IPS-20b (cell line): ENCODE measurements around the gene ITPK1.

Experiments used
- H3K27ac ChIP-seq: one replicate; pipeline ENCODE4 v1.5.1; 2013; ENCODE audit warnings: low read length
- H3K27me3 ChIP-seq: 2 replicates; pipeline ENCODE4 v1.6.1; 2013; ENCODE audit warnings: mild to moderate bottlenecking, low read length, inconsistent platforms; ENCODE audit not compliant: insufficient read depth
- H3K36me3 ChIP-seq: 2 replicates; pipeline ENCODE4 v1.6.1; 2013; ENCODE audit warnings: low read depth, mild to moderate bottlenecking, inconsistent platforms, low read length, moderate library complexity; ENCODE audit not compliant: insufficient read depth
- H3K4me1 ChIP-seq: 2 replicates; pipeline ENCODE4 v1.6.1; 2013; ENCODE audit warnings: mild to moderate bottlenecking, control low read depth, inconsistent platforms, low read length, moderate library complexity; ENCODE audit not compliant: insufficient read depth
- H3K4me3 ChIP-seq: 2 replicates; pipeline ENCODE4 v1.5.1; 2013; ENCODE audit warnings: mild to moderate bottlenecking, low read length, inconsistent platforms
- H3K9ac ChIP-seq: 2 replicates; pipeline ENCODE4 v1.6.1; 2013; ENCODE audit warnings: low read depth, mild to moderate bottlenecking, inconsistent platforms, low read length, moderate library complexity
- H3K9me3 ChIP-seq: 2 replicates; pipeline ENCODE4 v1.6.1; 2013; ENCODE audit warnings: mild to moderate bottlenecking, low read depth, low read length, inconsistent platforms; ENCODE audit not compliant: insufficient read depth

ITPK1 gene

DNA sequence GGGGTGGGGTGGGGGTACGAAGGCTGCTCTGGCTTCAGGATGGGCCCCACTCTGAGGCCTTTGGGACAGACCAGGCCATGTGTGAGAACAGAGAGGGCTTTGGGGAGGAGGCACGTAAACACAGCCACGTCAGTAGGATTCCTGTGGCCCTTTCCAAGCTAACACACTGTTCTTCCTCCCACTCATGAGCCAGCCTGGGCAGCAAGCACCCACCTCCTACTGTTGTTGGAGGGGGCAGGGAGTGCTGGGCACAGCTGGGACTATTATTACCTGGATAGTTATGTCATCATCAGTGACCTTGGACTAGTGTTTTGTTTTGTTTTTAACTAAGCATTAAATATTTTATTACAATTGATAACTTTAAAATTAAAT, 187.5 kb downstream of the ITPK1 start:
- Histone ChIP-seq H3K4me1 (peaks cover 6% of the 10 kb centered on the region; the same call in 1 of the 2 replicates), H3K27ac (no peak overlapping the region), H3K9ac (no peak overlapping the region), H3K36me3 (peaks cover 12% of the 10 kb centered on the region; the same call in 1 of the 2 replicates), H3K27me3 (peaks cover 33% of the 10 kb centered on the region), H3K4me3 (no peak overlapping the region), H3K9me3 (no peaks in the 10 kb centered on the region)

GRCh38 chr14:92927349-92928257, 188.1 kb downstream of the ITPK1 start:
- Histone ChIP-seq H3K4me3 (no peak overlapping the region), H3K36me3 (peaks cover 12% of the 10 kb centered on the region; the same call in 1 of the 2 replicates), H3K27me3 (peaks cover 35% of the 10 kb centered on the region), H3K9ac (no peak overlapping the region), H3K27ac (no peak overlapping the region), H3K9me3 (no peaks in the 10 kb centered on the region), H3K4me1 (peaks cover 6% of the 10 kb centered on the region; the same call in 1 of the 2 replicates)

GRCh38 chr14:92926931-92927330, 188.8 kb downstream of the ITPK1 start:
- Histone ChIP-seq H3K36me3 (peaks cover 12% of the 10 kb centered on the region; the same call in 1 of the 2 replicates), H3K4me3 (no peak overlapping the region), H3K9ac (no peak overlapping the region), H3K4me1 (peaks cover 6% of the 10 kb centered on the region; the same call in 1 of the 2 replicates), H3K27ac (no peak overlapping the region), H3K27me3 (peaks cover 42% of the 10 kb centered on the region), H3K9me3 (no peaks in the 10 kb centered on the region)

DNA sequence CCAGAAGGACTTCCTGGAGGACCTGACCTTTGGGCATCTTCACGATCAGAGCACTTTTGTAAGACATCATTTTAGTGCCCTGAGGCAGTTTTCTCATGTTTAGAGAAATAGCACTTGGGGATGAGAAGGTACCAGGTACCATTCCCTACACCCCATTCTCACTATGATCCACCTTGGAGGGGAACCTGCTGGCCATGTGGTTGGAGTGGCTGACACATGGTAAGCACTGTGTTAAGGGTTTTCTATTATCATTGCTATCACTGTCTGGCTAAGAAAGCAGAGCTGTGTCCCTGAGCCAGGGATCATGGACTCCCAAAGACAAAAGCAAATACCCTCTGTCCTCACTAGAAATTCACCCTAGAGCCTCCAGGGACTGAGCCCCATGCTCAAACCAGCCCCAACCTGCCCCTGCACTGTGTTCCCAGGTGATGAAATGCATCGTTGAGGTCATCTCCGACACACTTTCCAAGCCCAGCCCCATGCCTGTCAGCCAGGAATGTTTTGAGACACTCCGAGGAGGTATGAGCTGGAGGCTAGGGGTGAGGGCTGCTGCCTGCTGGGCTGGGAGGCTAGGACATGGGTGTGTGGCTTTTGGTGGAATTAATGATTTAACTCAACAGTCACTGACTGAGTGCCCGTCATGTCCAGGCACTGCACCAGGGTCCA, 189.4 kb downstream of the ITPK1 start:
- Histone ChIP-seq H3K4me3 (no peak overlapping the region), H3K9ac (no peak overlapping the region), H3K27ac (no peak overlapping the region), H3K27me3 (peaks cover 46% of the 10 kb centered on the region), H3K36me3 (peaks cover 12% of the 10 kb centered on the region; the same call in 1 of the 2 replicates), H3K9me3 (no peaks in the 10 kb centered on the region), H3K4me1 (peaks cover 6% of the 10 kb centered on the region; the same call in 1 of the 2 replicates)

DNA sequence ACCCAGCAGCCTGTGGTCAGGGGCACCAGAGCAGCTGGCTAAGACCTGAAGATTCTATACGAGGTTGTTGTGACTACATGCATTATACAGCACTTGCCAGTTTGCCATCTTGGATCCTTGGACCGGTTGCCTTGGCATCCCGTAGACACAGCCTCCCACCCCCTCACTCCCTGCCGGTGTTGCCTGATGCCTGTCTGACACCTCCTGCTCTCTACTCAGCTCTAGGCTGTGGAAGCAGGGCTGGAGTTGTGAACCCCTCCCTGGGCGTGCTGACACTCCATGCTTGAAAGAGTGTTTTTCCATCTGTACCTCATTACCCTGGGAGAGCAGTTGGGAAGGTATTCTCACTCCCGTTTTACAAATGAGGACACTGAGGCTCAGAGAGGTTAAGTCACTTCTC, 190.3 kb downstream of the ITPK1 start:
- no peak overlapping the region for H3K27ac ChIP-seq
- peaks cover 6% of the 10 kb centered on the region; the same call in 1 of the 2 replicates for H3K4me1 ChIP-seq
- H3K4me3 ChIP-seq = no peak overlapping the region
- H3K9me3 ChIP-seq = no peaks in the 10 kb centered on the region
- H3K27me3 ChIP-seq = peaks cover 55% of the 10 kb centered on the region
- peaks cover 5% of the 10 kb centered on the region; the same call in 1 of the 2 replicates for H3K36me3 ChIP-seq
- H3K9ac ChIP-seq = no peak overlapping the region

DNA sequence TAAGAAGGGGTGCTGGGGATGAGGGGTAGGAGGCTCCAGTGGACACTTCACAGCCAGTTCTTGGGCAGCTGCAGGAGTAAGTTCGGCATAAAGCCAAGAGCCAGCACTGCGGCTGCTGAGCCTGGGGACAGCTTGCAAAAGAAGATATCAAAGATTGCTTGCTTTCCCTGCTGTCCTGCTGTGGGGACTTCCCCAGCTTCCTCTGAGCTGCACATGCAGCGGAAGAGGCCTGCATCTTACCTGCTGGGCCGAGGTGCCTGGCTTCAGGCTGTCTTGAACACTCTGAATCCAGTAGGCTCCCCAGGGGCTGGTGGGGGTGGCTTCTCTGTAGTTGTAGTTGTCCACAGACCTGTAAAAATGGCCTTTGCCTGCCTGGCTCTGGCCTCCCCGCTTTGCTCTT, 191.5 kb downstream of the ITPK1 start:
- H3K27me3 ChIP-seq = peaks cover 66% of the 10 kb centered on the region
- H3K4me3 ChIP-seq = peak overlapping the region; percentile 74; the same call in 1 of the 2 replicates
- H3K4me1 ChIP-seq = peaks cover 6% of the 10 kb centered on the region; the same call in 1 of the 2 replicates
- no peaks in the 10 kb centered on the region for H3K9me3 ChIP-seq
- H3K27ac ChIP-seq = no peak overlapping the region
- peak overlapping the region; percentile 64; the same call in 1 of the 2 replicates for H3K9ac ChIP-seq
- H3K36me3 ChIP-seq = peaks cover 4% of the 10 kb centered on the region; the same call in 1 of the 2 replicates

DNA sequence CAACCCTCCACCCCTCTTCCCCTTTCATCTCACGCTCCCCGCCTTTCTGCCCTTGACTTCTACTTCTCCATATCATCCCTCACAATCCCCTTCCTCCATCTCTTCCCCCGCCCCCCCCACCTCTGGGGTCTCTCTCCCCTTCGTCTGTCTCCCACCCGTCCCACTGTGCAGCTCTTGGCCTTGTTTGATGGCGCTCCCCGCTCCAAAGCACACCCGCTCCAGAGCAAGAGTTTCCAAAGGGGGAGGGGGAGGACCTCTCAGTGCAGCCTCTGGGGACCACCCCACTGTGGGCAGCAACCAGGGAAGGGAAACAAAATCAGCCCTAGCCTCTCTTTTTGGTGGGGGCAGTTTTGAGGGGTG, 192.0 kb downstream of the ITPK1 start:
- Histone ChIP-seq H3K36me3 (peaks cover 4% of the 10 kb centered on the region; the same call in 1 of the 2 replicates), H3K9me3 (no peaks in the 10 kb centered on the region), H3K4me1 (peaks cover 6% of the 10 kb centered on the region; the same call in 1 of the 2 replicates), H3K27ac (no peak overlapping the region), H3K4me3 (peak overlapping the region; percentile 74; the same call in 1 of the 2 replicates), H3K9ac (peak overlapping the region; percentile 53; the same call in 1 of the 2 replicates), H3K27me3 (peaks cover 72% of the 10 kb centered on the region)

GRCh38 chr14:92922883-92923743, 192.6 kb downstream of the ITPK1 start, which contains the start of gene CHGA:
TSS of gene CHGA (plus strand) at chr14:92923150. CDS start at chr14:92923360, 210 bp downstream.
- peak within 1 kb of the TSS; percentile 53; the same call in 1 of the 2 replicates for H3K9ac ChIP-seq
- peaks cover 6% of the 10 kb centered on the region; the same call in 1 of the 2 replicates for H3K4me1 ChIP-seq
- H3K27ac ChIP-seq = no peak within 1 kb of the TSS
- H3K4me3 ChIP-seq = peak within 1 kb of the TSS; percentile 74
- H3K9me3 ChIP-seq = no peaks in the 10 kb centered on the region
- peaks cover 4% of the 10 kb centered on the region; the same call in 1 of the 2 replicates for H3K36me3 ChIP-seq
- H3K27me3 ChIP-seq = peaks cover 76% of the 10 kb centered on the region

DNA sequence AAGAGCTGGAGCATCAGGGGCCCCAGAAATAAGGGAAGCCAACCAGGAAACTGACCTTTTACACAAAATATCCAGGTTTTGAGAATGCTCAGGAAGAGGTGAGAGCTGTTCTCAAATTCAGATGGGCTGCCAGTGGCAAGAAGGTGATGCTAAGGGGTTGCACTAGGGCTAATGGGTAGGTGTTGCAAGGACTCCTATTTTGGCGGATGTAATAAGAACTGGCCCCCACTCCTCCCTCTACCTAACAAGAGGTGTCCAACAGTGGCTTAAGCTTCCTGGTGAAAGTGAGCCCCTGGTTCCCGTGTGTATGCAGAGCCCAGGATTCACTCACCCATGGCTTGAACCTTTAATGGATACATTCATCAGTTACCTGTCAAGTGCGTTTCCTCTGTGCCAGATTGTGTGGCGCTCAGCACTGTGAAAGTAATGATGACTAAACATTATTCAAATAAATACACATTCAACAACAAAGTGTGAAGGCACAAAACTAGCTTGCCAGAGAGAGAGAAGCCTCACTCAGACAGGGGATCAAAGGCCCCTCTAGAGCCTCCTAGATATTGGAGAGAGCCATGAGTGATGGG, 193.5 kb downstream of the ITPK1 start:
- Histone ChIP-seq H3K4me1 (peaks cover 6% of the 10 kb centered on the region; the same call in 1 of the 2 replicates), H3K27me3 (peaks cover 81% of the 10 kb centered on the region), H3K27ac (no peak overlapping the region), H3K9ac (peak overlapping the region; percentile 33; the same call in 1 of the 2 replicates), H3K36me3 (peaks cover 4% of the 10 kb centered on the region; the same call in 1 of the 2 replicates), H3K9me3 (no peaks in the 10 kb centered on the region), H3K4me3 (peak overlapping the region; percentile 74)

DNA sequence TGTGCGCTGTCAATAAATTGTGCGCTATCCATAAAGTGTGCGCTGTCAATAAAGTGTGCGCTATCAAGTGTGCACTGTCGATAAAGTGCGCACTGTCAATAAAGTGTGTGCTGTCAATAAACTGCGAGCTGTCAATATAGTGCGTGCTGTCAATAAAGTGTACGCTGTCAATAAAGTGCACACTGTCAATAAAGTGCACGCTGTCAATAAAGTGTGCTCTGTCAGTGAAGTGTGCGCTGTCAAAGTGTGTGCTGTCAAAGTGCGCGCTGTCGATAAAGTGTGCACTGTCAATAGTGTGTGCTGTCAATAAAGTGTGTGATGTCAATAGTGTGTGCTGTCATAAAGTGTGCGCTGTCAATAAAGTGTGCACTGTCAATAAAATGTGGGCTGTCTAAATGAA, 195.7 kb downstream of the ITPK1 start:
- H3K4me1 ChIP-seq = peaks cover 6% of the 10 kb centered on the region; the same call in 1 of the 2 replicates
- H3K27me3 ChIP-seq = peaks cover 84% of the 10 kb centered on the region
- no peak overlapping the region for H3K4me3 ChIP-seq
- no peak overlapping the region for H3K27ac ChIP-seq
- no peak overlapping the region for H3K9ac ChIP-seq
- H3K36me3 ChIP-seq = no peaks in the 10 kb centered on the region
- no peaks in the 10 kb centered on the region for H3K9me3 ChIP-seq
